RKO (cell line): ENCODE results near the gene SOX12.
"Not testable (repeated sequence)": the region's sequence is repeated elsewhere in the genome, so short reads cannot be mapped to it uniquely, and the experiment has no call there.

Experiments used
- DNase-seq: peaks from one replicate; pipeline ENCODE4 v3.0.0-alpha.2; 2016; ENCODE audit warnings: low spot score

The SOX12 gene

GRCh38 chr20:328975-329695, 3.8 kb downstream of the SOX12 start:
- no peak for DNase-seq

GRCh38 chr20:329851-330232, 4.5 kb downstream of the SOX12 start:
- DNase-seq: no peak

- peak; percentile 93 for DNase-seq
These were observed 5.1 kb downstream of the SOX12 start for GRCh38 chr20:330233-331149.

GRCh38 chr20:334578-334977, 9.2 kb downstream of the SOX12 start:
- DNase-seq: no peak

GRCh38 chr20:336040-336439, 10.7 kb downstream of the SOX12 start:
- not testable (repeated sequence) for DNase-seq

- peak; percentile 98 for DNase-seq
These were observed 16.3 kb downstream of the SOX12 start for GRCh38 chr20:341682-342081.

GRCh38 chr20:343107-343506, 17.8 kb downstream of the SOX12 start:
- DNase-seq: no peak

GRCh38 chr20:346033-346639, 20.8 kb downstream of the SOX12 start:
- DNase-seq: no peak

- no peak for DNase-seq
These were observed 21.4 kb downstream of the SOX12 start, which contains the start of gene NRSN2 for GRCh38 chr20:346640-347316. Gene NRSN2 (plus strand): TSS chr20:347111. CDS start chr20:349644, 2,533 bp downstream.

- DNase-seq: no peak
These were observed 21.9 kb downstream of the SOX12 start for GRCh38 chr20:347317-347639.

GRCh38 chr20:347640-348484, 22.5 kb downstream of the SOX12 start:
- DNase-seq: peak; percentile 86

- DNase-seq: no peak
These were observed 23.9 kb downstream of the SOX12 start for GRCh38 chr20:348972-349841.

GRCh38 chr20:353166-353565, 27.8 kb downstream of the SOX12 start:
- no peak for DNase-seq

- DNase-seq: peak; percentile 85
These were observed 29.1 kb downstream of the SOX12 start for GRCh38 chr20:354298-354977.

GRCh38 chr20:356154-356553, 30.8 kb downstream of the SOX12 start:
- DNase-seq: not testable (repeated sequence)

GRCh38 chr20:356745-357144, 31.4 kb downstream of the SOX12 start:
- no peak for DNase-seq

GRCh38 chr20:358891-359555, 33.7 kb downstream of the SOX12 start:
- DNase-seq: no peak

- DNase-seq: no peak
These were observed 36.2 kb downstream of the SOX12 start for GRCh38 chr20:361561-361960.
